Effector memory CD4-positive, alpha-beta T cell (primary cell): ENCODE data around the gene IL21R.

ENCODE experiments used
- DNase-seq, 3 donors: peaks; one replicate each; pipeline ENCODE4 v3.0.0-alpha.2; 2020
- H3K27ac ChIP-seq: 2 replicates; pipeline ENCODE4 v1.7.0; 2013; ENCODE audit warnings: mild to moderate bottlenecking, low read length, moderate library complexity; ENCODE audit not compliant: insufficient read depth, poor library complexity, severe bottlenecking
- H3K27me3 ChIP-seq: replicated peaks from 2 replicates; pipeline ENCODE4 v1.7.0; 2013; ENCODE audit warnings: mild to moderate bottlenecking, low read length; ENCODE audit not compliant: insufficient read depth, control insufficient read depth, poor library complexity, severe bottlenecking
- H3K36me3 ChIP-seq: 2 replicates; pipeline ENCODE4 v1.7.0; 2013; ENCODE audit warnings: mild to moderate bottlenecking, low read length, moderate library complexity; ENCODE audit not compliant: control insufficient read depth, insufficient read depth
- H3K4me1 ChIP-seq: 2 replicates; pipeline ENCODE4 v1.7.0; 2013; ENCODE audit warnings: low read length, mild to moderate bottlenecking; ENCODE audit not compliant: control insufficient read depth, insufficient read depth, poor library complexity, severe bottlenecking
- H3K4me3 ChIP-seq: 2 replicates; pipeline ENCODE4 v1.7.0; 2013; ENCODE audit warnings: low read length, low read depth, mild to moderate bottlenecking; ENCODE audit not compliant: insufficient read depth, poor library complexity, severe bottlenecking
- H3K9me3 ChIP-seq: 2 replicates; pipeline ENCODE4 v1.7.0; 2013; ENCODE audit warnings: mild to moderate bottlenecking, low read length, moderate library complexity; ENCODE audit not compliant: control insufficient read depth

IL21R gene

DNA sequence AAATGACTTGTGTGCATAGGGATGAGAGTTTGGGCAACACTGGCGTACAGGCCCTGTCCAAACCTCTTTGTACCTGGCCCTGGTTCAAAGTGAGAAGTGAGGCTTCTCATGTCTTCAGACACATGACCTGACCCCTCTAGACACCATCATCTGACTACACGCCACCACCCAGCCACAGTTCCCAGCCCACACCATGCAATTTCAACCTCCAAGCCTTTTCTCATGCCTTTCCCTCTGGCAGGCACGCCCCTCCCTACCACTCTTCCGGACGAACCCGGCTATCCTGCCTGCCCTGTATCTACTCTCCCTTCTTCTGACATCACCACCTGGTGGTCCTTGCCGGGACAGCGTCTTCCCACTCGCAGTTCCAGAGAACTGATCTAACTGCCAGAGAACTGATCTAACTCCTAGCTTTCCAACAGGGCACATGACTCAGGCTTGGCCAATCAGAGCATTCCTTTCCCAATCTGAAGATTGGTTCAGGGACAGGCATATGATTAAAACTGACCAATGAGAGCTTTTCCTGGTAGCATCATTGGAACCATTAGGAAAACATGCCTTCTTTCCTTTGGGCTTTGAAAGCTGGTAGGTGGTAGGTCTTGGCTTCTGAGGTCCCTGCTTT is 27.1 kb upstream of the IL21R start:
- Histone ChIP-seq H3K9me3 (no peaks in the 10 kb centered on the region), H3K36me3 (no peaks in the 10 kb centered on the region), H3K4me1 (peaks cover 28% of the 10 kb centered on the region), H3K27me3 (no peaks in the 10 kb centered on the region), H3K4me3 (no peak overlapping the region), H3K27ac (no peak overlapping the region)
- peak in 2 of 3 donors; percentile 13 to 16 for DNase-seq

DNA sequence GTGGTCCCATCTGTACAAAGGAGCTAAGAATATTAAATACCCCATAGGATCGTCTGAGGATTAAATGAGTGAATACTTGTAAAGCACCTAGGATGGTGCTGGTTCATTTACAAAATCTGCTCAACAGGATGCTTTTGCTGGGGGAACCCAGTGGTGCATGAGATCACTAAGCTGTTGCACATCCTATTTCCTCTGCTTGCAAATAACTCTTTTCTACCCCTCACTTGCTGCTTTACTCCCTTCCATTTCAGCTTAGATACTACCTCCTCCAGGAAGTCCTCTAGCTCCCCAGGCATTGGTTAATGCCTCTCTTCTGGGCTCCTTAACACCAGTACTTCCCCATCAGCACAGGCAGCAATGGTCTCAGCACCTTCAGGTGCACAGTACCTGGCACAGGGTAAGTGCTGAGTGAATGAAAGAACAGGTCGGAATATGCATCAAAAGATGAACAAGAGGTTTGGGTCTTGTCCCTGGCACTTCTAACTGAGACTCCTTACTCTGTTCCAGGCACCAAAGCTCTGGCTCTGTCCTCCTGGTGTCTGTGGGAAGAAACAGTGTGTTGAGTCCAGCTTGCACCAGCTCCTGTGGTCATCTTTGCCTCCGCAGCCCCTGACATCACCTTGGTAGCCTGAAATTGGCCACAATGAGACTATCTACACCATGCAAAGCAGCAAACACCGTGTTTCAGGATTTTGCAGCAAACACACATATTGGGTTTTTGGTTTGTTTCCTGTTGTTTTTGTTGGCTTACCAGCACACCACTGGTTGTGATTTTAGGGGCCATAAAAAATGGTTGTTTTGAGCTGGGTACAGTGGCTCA is 24.1 kb upstream of the IL21R start:
- H3K4me1 ChIP-seq: peaks cover 23% of the 10 kb centered on the region
- H3K36me3 ChIP-seq: no peaks in the 10 kb centered on the region
- H3K9me3 ChIP-seq: no peaks in the 10 kb centered on the region
- no peak overlapping the region for H3K27ac ChIP-seq
- H3K4me3 ChIP-seq: no peak overlapping the region
- H3K27me3 ChIP-seq: no peaks in the 10 kb centered on the region
- no peak for DNase-seq

DNA sequence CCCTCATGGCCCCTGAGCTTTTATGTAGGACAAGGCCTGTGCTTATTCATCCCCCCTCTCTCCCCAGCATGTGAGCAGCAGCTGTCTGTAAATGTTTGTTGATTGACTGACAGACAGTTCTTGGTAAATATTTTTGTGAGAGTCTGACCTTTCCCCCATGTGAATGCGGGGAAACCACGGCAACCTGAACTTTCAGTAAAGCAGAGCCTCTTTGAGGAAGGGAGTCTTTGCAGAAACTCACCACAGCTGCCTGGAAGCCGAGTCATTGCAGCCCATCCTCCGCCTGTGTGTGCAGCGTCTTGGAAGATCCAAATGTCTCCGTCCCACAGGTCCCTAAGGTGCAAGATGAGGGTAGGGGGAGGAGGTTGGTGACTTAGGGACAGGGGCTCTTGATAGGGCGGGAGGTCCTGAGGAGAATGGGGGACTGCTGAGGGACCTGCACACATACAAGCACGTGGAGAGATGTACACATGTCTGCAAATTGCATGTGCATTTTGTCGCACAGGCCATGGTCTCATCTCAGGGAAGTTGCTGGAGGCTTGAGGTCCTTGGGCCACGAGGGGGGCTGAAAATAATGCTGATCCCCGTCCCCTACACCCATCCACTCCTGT is 23.0 kb upstream of the IL21R start:
- no peak overlapping the region for H3K4me3 ChIP-seq
- peaks cover 18% of the 10 kb centered on the region for H3K4me1 ChIP-seq
- no peaks in the 10 kb centered on the region for H3K9me3 ChIP-seq
- no peak overlapping the region for H3K27ac ChIP-seq
- no peaks in the 10 kb centered on the region for H3K36me3 ChIP-seq
- no peaks in the 10 kb centered on the region for H3K27me3 ChIP-seq
- DNase-seq: no peak

DNA sequence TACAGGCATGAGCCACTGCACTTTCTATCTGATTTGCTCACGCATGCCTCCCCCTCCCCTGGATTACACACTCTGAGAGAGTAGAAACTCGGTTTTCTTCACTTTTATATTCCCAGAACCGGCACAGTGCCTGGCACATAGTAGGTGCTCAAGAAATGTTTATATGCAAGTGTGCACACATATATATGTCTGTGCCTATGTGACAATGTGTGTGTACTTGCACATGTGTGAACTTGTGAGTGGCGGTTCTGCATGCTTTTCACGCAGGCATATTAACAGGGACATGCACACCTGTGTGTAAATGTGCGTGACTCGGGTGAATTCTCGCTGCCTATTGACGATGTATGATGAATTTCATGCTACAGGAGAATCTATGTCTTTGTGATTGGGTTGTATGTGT is 22.1 kb upstream of the IL21R start:
- H3K4me1 ChIP-seq: peaks cover 11% of the 10 kb centered on the region
- no peak overlapping the region for H3K27ac ChIP-seq
- H3K4me3 ChIP-seq: no peak overlapping the region
- H3K27me3 ChIP-seq: no peaks in the 10 kb centered on the region
- DNase-seq: no peak
- no peaks in the 10 kb centered on the region for H3K9me3 ChIP-seq
- no peaks in the 10 kb centered on the region for H3K36me3 ChIP-seq

DNA sequence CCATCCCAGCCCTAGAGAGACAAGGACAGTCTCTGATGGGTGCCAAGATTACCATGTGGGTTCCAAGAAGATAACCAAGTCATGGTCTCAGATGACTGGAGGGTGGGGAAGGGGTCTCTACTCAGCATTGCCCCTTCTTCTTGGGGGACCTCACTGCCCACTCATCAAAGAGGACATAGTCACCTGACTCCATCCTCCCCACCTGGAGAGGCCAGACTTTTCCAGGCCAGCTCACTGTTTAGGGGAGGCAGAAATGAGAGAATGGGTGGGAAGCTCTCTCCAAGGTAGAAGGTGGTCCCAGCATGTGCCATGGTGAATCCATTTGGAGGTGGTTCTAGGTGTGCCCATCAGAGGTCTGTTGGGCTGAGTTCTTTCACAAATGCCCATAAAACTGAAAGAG is 20.7 kb upstream of the IL21R start:
- no peak for DNase-seq
- Histone ChIP-seq H3K4me3 (no peak overlapping the region), H3K27ac (no peak overlapping the region), H3K9me3 (no peaks in the 10 kb centered on the region), H3K36me3 (no peaks in the 10 kb centered on the region), H3K27me3 (no peaks in the 10 kb centered on the region), H3K4me1 (peaks cover 11% of the 10 kb centered on the region)

DNA sequence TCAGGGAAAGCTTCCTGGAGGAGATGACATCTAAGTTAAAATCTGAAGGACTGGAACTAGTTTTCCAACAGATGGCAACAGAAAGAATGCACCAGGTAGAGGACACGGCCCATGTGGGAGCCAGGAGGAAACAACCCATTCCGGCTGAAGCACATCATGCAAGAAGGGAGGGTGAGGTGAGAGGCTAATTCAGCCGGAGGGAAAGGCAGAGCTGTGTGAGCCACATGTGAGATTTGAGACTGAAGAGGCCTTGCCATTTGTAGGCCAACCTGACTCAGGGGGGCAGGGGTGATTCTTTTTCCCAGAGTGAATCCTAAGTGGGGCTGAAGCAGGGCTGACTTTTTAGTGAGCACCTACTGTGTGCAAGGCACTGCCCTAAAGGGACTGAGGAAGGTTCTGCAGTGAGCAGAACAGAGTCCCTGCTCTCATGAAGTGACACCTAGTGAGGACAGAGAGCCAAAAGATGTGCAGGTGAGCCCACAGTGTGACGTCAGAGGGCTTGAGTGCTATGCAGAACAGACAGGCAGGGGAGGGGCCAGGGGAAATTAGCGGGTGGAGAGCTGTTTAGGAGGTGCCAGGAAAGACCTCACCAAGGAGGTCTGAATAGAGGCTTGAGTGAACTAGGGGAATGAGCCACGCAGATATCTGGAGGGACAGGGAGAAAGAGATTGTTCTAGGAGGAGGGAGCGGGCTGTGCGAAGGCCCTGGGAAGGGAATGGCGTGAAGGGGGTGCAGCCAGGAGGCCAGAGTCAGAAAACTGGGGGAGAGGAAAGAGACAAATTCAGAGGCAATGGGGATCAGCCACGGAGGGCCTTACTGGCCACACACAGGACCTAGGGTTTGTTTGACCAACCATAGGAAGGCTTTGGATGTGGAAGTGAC is 19.8 kb upstream of the IL21R start:
- no peaks in the 10 kb centered on the region for H3K36me3 ChIP-seq
- H3K4me3 ChIP-seq: no peak overlapping the region
- no peak overlapping the region for H3K27ac ChIP-seq
- H3K9me3 ChIP-seq: no peaks in the 10 kb centered on the region
- H3K4me1 ChIP-seq: peaks cover 10% of the 10 kb centered on the region
- DNase-seq: no peak
- no peaks in the 10 kb centered on the region for H3K27me3 ChIP-seq

DNA sequence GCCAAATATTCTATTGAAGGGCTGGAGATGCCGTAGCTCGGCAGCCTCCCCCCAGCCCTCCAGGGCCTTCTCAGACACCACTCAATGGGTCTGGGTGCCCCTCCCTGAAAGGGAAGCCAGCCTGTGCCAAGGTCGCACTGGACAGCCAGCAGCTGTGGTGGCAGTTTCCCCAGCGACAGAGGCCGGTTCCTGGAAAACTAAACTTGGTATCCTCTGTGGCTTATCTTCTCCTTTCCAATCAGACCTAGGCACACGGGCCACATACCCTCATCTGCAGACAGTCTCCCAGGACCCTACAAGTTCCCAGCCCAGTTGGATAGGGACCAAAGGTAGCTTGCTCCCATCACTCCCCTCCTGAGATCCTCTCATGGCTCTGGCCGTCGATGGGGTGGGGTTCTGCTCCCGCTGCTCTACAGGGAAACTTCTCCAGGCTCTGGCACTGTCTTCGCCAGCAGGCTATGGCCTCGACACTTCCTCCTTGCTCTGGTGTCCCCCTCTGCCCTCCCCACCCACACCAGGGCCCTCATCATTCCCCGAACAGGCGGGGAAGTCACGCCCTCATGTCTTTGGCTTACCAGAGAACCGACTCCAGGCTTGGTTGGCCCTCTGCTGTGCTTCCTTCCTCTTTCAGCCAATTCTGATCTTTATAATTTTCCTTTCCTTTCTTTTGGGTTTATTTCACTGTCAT is 18.3 kb upstream of the IL21R start:
- Histone ChIP-seq H3K4me3 (no peak overlapping the region), H3K36me3 (no peaks in the 10 kb centered on the region), H3K4me1 (no peaks in the 10 kb centered on the region), H3K27me3 (no peaks in the 10 kb centered on the region), H3K9me3 (no peaks in the 10 kb centered on the region), H3K27ac (no peak overlapping the region)
- DNase-seq: no peak

DNA sequence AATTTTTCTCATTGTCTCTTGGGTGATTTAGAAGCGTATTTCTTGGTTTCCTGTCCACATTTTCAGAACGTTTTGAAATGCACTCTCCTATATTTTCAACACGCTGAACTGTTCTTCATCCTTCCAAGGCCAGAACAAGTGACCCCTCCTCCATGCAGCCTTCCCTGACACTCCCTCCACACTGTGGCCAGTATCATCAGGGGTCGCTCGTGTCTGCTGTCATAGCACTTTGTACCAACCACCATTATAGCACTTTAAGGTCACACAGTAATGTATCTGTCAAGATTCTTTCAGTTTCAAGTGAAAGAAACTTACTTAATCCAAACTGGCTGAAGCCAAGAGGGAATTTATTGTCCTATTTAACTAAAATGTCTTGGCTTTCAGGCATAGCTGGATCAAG is 17.5 kb upstream of the IL21R start:
- H3K36me3 ChIP-seq: no peaks in the 10 kb centered on the region
- DNase-seq: no peak
- H3K27me3 ChIP-seq: no peaks in the 10 kb centered on the region
- no peaks in the 10 kb centered on the region for H3K9me3 ChIP-seq
- H3K4me3 ChIP-seq: no peak overlapping the region
- no peaks in the 10 kb centered on the region for H3K4me1 ChIP-seq
- no peak overlapping the region for H3K27ac ChIP-seq

DNA sequence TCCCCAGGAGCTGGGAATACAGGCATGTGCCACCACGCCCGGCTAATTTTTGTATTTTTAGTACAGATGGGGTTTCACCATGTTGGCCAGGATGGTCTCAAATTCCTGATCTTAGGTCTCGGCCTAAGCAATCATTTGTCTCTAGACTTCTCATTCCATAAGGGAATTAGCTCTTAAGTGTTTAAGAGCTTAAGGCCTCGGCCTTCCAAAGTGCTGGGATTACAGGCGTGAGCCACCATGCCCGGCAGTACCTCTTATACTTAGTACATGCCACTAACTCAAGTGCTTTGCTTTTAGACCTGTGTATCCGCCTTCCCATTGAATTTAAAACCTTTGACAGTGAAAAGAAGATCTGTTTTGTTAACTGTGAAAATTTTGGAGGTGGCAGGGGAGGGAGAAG is 16.6 kb upstream of the IL21R start:
- Histone ChIP-seq H3K4me3 (no peak overlapping the region), H3K27me3 (no peaks in the 10 kb centered on the region), H3K36me3 (no peaks in the 10 kb centered on the region), H3K9me3 (no peaks in the 10 kb centered on the region), H3K4me1 (no peaks in the 10 kb centered on the region), H3K27ac (no peak overlapping the region)
- DNase-seq: no peak
